Activated CD8-positive, alpha-beta T cell treated with anti-CD3 and anti-CD28 coated beads for 36 hours (primary cell): ENCODE results near the gene FAM3D. TPM values are rescaled to one million over a fixed set of nuclear protein-coding genes. Genes with fewer than 3 reads are reported as not detected.

Experiments used
- ATAC-seq: fragments of 200-7000 bp; cut with Tn5 transposase; one replicate; pipeline ENCODE4 v1.10.0; 2021; ENCODE audit warnings: mild to moderate bottlenecking, moderate library complexity
- CTCF ChIA-PET: fragments of 350-600 bp; sonication (Branson Sonifier 250); formaldehyde crosslinking; loops from one replicate; lab custom pipeline; 2021; ENCODE audit warnings: antibody characterized with exemption; lab: Charles Lee
- POLR2A ChIA-PET: fragments of 350-600 bp; sonication (Branson Sonifier 250); formaldehyde crosslinking; loops from one replicate; lab custom pipeline; 2021; ENCODE audit warnings: antibody characterized with exemption; lab: Charles Lee
- DNase-seq: peaks from one replicate; pipeline ENCODE4 v3.0.0-alpha.2; 2020
- H3K27ac Mint-ChIP-seq: one replicate; pipeline ENCODE4 v1.8.0; 2021; ENCODE audit warnings: mild to moderate bottlenecking, mixed read lengths
- H3K27me3 Mint-ChIP-seq: one replicate; pipeline ENCODE4 v1.8.0; 2021; ENCODE audit warnings: mixed read lengths
- H3K36me3 Mint-ChIP-seq: one replicate; pipeline ENCODE4 v1.8.0; 2021; ENCODE audit warnings: low read depth, mixed read lengths
- H3K4me1 Mint-ChIP-seq: one replicate; pipeline ENCODE4 v1.8.0; 2021; ENCODE audit warnings: low read depth, mixed read lengths
- H3K4me3 Mint-ChIP-seq: one replicate; pipeline ENCODE4 v1.8.0; 2021; ENCODE audit warnings: mild to moderate bottlenecking, moderate library complexity, mixed read lengths
- H3K9me3 Mint-ChIP-seq: one replicate; pipeline ENCODE4 v1.8.0; 2021; ENCODE audit warnings: mixed read lengths
- CTCF ChIP-seq: fragments of 200-600 bp; IDR thresholded peaks from one replicate; pipeline ENCODE4 v1.8.0; 2022; ENCODE audit warnings: antibody characterized with exemption, mild to moderate bottlenecking
- intact Hi-C: fragments of 100-400 bp; cut with micrococcal nuclease; formaldehyde crosslinking; loops from one replicate; pipeline ENCODE4 v1.10.0; 2022
- total RNA-seq, 2 experiments: library from RNA; stranded (reverse); gene quantifications; one replicate each; pipeline ENCODE4 v1.2.3, GENCODE V29; 2021

FAM3D gene
- total RNA-seq, 2 experiments from 2014 or later = not detected

GRCh38 chr3:58657571-58658141 lies 8.9 kb downstream of the FAM3D start:
- no peaks in the 10 kb centered on the region for H3K9me3 Mint-ChIP-seq
- POLR2A ChIA-PET = no interaction called here
- no peak for DNase-seq
- no peak for TF ChIP-seq CTCF
- H3K4me1 Mint-ChIP-seq = no peaks in the 10 kb centered on the region
- no peaks in the 10 kb centered on the region for H3K36me3 Mint-ChIP-seq
- CTCF ChIA-PET = no interaction called here
- H3K27ac Mint-ChIP-seq = no peak overlapping the region
- H3K4me3 Mint-ChIP-seq = no peak overlapping the region
- H3K27me3 Mint-ChIP-seq = peaks cover 2% of the 10 kb centered on the region
- no peak for ATAC-seq
- intact Hi-C loops = no loop called here

- no peak for TF ChIP-seq CTCF
- Mint-ChIP-seq H3K9me3 (no peaks in the 10 kb centered on the region), H3K27me3 (peaks cover 2% of the 10 kb centered on the region), H3K4me1 (no peaks in the 10 kb centered on the region), H3K27ac (no peak overlapping the region), H3K36me3 (no peaks in the 10 kb centered on the region), H3K4me3 (no peak overlapping the region)
- ChIA-PET CTCF (no interaction called here), POLR2A (no interaction called here)
- ATAC-seq (no peak), DNase-seq (no peak)
- intact Hi-C loops = no loop called here
These were observed 9.5 kb downstream of the FAM3D start for GRCh38 chr3:58657036-58657520.

- Mint-ChIP-seq H3K9me3 (no peaks in the 10 kb centered on the region), H3K27me3 (peaks cover 2% of the 10 kb centered on the region), H3K36me3 (no peaks in the 10 kb centered on the region), H3K27ac (no peak overlapping the region), H3K4me3 (no peak overlapping the region), H3K4me1 (no peaks in the 10 kb centered on the region)
- CTCF ChIA-PET = no interaction called here
- ATAC-seq (no peak), DNase-seq (no peak)
- POLR2A ChIA-PET = no interaction called here
- intact Hi-C loops = no loop called here
- TF ChIP-seq CTCF = no peak
These were observed 9.9 kb downstream of the FAM3D start for GRCh38 chr3:58656631-58657030.

- POLR2A ChIA-PET = no interaction called here
- Mint-ChIP-seq H3K4me1 (no peaks in the 10 kb centered on the region), H3K36me3 (no peaks in the 10 kb centered on the region), H3K4me3 (no peak overlapping the region), H3K27ac (no peak overlapping the region), H3K9me3 (no peaks in the 10 kb centered on the region), H3K27me3 (peaks cover 2% of the 10 kb centered on the region)
- TF ChIP-seq CTCF = no peak
- DNase-seq = no peak
- ATAC-seq = no peak
- intact Hi-C loops = no loop called here
- CTCF ChIA-PET = no interaction called here
These were observed 12.1 kb downstream of the FAM3D start for GRCh38 chr3:58654466-58654865.

GRCh38 chr3:58652624-58653023 lies 13.9 kb downstream of the FAM3D start:
- DNase-seq = no peak
- TF ChIP-seq CTCF = no peak
- intact Hi-C loops = no loop called here
- Mint-ChIP-seq H3K4me1 (no peaks in the 10 kb centered on the region), H3K9me3 (no peaks in the 10 kb centered on the region), H3K27me3 (peaks cover 2% of the 10 kb centered on the region), H3K4me3 (no peak overlapping the region), H3K36me3 (no peaks in the 10 kb centered on the region), H3K27ac (no peak overlapping the region)
- POLR2A ChIA-PET = no interaction called here
- CTCF ChIA-PET = no interaction called here
- no peak for ATAC-seq
